TTC549 (cell line): ENCODE results near the gene FXYD2.

Source experiments
- FAIRE-seq: peaks from 2 replicates; lab custom pipeline; 2012; peaks lifted over from hg19 to GRCh38; lab: Jason Lieb, UNC

FXYD2 gene

DNA sequence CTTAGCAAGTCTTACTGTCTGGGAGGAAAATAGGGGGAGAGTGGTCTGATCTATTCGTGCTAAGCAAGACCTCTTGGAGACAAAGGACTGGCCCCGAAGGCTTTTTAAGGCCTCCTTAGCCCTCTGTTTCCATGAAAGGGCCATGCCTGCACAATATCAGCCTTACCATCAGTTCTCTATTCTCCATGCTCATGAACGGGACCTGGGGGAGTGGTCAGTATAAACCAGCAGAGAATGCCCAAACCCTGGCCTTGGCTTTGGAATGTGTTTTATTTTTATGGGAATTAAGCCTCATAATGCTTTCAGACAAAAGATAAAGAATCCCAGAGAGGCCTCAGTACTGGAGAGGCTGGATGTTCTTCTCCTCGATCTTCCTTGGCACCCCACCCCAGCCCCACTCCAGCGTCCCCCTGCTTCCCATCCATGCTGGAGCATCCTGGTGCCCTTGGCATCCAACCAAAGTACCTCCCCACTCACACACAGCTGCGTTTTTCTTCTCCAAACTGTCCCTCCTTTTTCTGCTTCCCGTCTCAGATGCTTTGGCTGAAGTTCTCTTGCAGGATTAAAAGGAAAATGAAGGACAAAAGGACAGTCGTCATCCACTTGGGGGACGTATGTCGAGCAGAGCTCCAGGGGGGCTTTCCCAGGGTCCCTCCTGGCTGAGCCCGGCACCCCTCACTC, 33.3 kb upstream of the FXYD2 start:
- no peak for FAIRE-seq

DNA sequence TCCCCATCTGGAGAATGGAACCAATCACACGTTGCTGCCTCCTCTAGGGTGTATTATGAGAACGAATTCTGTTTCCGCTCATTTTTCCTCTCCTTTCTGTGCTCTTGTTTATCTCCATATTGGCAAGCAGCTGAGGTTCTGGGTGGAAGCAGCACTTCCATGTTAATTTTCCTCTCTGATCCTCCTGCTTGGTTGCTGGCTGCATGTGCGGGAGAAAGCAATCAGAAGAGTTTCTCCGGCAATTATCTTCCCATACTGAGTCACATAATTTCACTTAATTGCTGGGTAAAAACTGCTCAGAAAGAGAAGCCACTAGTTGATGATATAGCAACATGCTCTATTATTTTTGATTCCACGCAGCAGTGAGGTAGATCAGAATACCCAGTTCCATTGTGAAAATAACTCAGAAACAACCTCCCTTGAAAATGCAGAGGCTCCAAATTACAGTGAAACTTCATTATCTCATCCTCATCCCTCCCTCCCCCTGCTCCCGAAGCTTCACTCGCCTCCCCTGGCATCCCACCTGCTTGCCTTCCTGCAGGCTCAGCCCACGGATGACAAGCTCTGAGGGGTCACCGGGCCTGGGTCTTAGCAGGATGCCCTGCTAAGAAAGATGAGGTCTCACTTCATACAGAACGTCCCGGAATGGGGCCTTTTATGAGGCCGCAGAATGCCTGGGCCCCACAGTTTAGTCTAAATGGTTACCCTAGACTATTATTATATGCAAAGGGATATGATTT, 31.5 kb upstream of the FXYD2 start:
- no peak for FAIRE-seq

DNA sequence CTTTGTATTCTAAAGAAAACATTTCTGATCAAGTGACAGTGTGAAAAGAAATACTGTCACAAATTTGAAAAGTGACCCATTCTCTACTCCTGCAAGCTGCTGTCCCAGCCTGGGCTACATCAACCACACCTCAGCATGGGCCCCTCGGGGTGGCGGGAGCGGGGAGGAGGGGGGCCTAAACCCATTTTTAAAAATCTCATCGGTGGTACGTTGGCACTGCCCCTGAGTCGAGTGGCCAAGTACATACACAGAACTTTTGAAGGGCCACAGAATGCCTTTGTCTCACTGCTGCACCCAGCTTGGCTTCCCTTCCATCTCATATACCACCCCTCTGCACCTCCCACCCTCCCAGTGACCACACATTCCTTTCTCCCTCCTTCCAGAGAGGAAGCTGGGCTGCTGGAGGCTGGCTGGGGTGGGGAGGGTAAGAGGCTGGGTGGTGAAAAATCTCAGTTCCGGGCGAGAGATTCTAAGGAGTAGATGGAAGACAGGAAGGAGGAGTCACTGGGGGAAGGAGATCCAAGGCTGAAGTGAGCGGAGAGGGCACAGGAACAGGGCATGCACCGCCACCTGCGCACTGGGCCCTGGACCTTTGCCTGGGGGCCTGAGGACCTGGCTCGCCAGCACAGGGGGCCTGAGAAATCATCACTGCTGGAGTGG, 30.8 kb upstream of the FXYD2 start:
- no peak for FAIRE-seq

GRCh38 chr11:117852309-117852708, 27.8 kb upstream of the FXYD2 start:
- no peak for FAIRE-seq

DNA sequence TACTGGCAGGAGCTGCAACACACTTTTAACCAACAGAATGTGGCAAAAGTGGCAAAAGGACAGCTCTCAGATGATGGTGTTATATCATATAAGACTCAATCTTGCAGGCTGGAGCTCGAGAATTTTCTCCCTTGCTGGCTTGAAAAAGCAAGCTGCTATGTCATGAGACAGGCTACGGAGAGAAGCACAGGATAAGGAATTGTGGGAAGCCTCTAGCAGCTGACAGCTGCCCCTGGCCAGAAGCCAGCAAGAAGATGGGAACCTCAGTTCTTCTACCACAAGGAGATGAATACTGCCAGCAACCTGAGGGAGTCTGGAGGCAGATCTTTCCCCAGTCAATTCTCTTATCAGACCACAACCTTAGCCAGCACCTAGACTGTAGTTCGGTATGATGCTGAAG, 27.3 kb upstream of the FXYD2 start:
- FAIRE-seq, result no peak

GRCh38 chr11:117851106-117851505, 26.6 kb upstream of the FXYD2 start:
- no peak for FAIRE-seq

GRCh38 chr11:117849781-117850414, 25.4 kb upstream of the FXYD2 start:
- no peak for FAIRE-seq

DNA sequence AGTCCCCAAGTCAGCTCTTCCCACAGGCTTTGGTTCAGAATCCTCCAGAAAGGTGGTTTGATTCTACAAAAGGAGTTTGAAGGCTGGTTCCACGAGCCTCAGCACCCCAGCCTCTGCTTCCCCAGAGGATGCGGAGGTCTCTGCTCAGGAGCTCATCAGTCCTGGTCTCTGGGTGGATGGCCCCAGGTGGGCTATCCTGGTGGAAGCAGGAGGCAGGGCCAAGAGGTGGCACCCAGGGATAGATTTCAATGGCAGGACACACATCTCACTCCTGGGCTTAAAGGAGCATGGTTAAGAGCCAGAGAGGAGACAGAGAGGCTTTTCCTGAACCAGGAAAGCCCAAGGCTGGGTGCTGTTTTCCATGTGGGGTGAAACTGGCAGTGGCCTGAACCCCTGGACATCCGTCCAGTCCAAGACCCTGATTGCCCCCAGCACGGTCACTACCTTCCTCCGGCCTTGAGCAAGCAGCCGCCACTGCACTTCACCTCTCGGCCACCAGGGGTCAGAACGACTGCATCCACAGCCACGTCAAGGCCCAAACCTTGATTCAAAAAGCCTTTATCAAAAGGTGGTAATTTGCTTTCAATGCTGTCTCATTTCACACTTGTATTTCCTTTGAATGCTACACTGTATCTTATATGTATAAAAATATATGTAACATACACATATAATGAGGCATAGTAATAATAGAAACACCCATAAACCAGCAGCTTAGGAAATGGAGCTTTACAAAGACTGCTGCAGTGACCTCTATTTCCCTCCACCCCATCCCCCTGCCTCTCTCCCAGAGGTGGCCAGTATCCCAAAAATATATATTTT, 19.3 kb upstream of the FXYD2 start:
- peak; percentile 28 for FAIRE-seq

DNA sequence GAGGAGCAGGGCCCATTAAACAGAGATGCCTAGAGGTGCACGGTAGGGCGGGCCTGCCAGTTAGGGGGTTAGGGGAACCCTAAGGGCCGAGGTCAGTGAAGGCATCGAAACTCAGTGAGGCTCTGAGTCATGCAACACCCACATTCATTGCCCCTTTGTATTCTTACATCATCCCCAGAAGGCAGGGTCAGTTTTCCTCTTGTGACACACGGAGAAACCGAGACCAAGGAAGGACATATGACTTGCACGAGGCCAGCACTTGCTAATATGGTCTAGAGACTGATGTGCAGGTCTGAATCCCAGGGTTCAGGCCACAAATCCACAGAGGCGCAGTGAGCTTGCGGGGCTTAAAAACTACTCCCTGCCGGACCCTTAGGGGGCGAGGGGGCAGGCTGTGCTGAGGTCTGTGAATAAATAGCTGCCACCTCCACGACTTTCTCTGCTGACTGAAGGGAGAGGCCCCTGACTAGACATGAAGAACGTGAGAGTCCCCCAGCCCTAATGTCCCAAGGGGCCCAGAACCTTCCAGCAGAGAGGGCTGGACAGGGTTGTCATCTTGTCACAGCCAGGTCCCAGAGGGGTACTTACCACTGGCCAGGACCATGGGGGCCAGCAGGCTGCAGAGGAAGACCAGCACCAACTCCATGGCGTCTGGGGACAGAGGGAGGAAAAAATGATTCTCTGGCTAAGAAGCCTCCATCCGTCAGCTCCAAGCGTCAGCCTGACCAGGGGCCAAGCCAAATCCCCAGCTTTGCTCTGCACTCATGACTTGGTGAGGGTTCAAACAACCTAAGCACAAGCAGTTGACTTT, 17.8 kb upstream of the FXYD2 start:
- FAIRE-seq, result no peak

DNA sequence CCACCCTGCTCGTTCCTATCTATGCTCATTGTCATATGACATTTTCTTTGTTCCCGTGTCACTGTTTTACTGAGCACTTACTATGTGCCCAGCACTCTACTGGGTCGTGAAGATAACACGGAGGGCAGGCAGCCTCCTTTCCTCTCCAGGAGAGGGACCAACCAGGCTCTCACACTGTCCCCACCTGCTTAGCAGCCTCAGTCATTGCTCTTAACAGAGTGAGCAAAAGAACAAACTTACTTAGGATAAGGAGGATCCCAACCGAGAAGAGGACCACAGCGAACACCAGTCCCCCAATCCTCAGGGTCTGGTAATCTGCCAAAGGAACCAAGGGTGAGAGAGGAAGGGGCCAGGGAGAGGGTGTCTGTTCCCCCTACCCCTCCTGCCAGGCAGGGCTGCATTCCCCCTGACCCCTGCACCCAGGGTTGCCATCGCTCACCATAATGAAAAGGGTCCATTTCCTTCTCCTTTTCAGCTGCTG, 17.0 kb upstream of the FXYD2 start:
- FAIRE-seq, result no peak

DNA sequence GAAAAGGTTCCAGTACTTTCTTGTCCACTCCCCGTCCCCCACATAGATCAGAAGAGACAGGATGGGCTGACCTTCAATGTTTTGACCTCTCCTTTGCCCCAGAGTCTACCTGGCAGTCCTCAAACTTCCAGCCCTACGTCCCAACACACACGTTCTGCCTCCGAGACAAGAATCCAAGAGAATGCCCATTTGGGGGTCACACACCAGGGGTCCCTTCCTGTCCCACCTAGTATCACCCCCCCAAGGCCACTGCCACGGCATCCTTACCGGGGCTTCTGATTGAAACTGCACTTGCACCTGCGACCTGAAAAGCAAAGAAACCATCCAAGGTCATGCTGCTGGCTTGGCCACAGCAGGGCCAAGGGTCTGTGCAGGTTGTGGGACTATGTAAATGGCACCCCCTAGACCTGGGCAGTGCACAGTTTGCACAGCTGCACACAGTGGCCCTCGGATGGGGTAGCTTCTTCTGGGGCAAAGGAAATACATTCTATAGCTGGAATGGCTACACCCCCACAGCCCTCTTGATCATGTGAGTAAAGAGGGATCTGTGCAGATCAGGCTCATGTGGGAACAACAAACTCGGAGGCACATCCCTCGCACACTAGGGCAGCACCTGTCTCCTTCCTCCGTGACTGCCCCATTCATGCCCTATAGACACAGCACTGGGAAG, 16.5 kb upstream of the FXYD2 start:
- FAIRE-seq, result no peak

- no peak for FAIRE-seq
These were observed 15.6 kb upstream of the FXYD2 start for GRCh38 chr11:117839936-117840813.

- FAIRE-seq, result no peak
These were observed 14.9 kb upstream of the FXYD2 start for GRCh38 chr11:117839380-117839881.

DNA sequence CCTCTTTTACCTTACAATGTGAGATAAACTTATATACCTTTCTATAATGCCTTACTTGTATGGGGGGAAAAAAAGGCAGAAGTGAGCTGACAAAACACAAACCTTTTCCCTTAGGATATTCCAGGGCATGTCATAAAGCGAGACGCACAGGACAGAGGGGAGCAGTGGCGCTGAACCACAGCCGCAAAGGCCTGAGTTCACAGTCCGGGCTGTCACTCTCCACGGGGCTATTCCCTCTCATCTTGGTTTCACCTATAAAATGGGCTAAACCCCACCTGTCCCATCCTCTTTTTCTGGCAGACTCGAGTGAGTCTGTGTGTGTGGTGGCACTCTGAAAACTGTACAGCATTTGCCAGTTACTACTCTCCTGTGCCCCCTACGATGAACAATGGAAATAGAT, 14.4 kb upstream of the FXYD2 start:
- FAIRE-seq, result no peak

GRCh38 chr11:117837791-117838190, 13.2 kb upstream of the FXYD2 start:
- no peak for FAIRE-seq

GRCh38 chr11:117837070-117837776, 12.7 kb upstream of the FXYD2 start:
- FAIRE-seq, result no peak

- no peak for FAIRE-seq
These were observed 11.8 kb upstream of the FXYD2 start for GRCh38 chr11:117836077-117836960.

DNA sequence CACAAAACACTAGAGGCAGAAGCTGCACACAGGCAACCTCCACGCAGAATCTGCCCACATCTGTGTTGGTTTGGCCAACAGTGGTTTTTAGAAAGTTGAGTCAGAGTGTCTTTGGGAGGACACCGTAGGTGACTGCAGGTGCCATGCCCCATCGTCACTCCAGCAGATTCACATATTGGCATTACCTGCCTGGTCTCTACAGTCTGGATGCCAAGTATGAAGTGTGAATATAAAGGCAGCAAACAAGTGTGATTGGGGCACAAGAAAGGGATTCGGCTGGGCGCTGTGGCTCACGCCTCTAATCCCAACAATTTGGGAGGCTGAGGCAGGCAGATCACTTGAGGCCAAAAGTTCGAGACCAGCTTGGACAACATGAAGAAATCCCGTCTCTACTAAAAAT, 11.0 kb upstream of the FXYD2 start:
- no peak for FAIRE-seq
